Measurements from ENCODE around the gene CTXN1. TPM values are rescaled to one million over a fixed set of nuclear protein-coding genes. Genes with fewer than 3 reads are reported as not detected.

The CTXN1 gene
- total and polyA plus RNA-seq, 2 of the 4 experiments (the other 2 are of a cell fraction): 0.36 to 7.4 TPM

DNA sequence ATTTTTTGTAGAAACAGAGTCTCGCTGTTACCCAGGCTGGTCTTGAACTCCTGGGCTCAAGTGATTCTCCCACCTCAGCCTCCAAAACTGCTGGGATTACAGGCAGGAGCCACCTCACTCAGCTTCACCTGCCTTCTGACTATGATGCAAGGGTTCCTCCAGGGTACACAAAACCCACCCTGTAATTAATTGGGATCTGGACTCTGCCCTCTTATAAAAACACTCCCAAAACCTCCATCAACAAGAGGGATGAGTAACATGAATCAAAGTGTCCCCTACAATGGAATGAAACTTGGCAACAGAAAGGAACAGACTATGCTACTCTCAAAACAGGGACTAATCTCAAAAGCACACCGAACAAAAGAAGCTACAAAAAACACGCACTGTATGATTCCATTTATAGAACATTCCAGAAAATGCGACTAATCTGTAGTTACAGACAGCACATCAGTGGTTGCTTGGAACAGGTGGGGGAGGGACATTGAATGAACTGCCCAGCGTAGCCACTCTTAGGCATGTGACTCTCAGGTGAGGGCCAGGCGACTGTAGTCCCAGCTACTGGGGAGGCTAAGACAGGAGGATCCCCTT, 48.6 kb downstream of the CTXN1 start:
- no peak overlapping the region for H3K27ac ChIP-seq (ENCODE audit: insufficient read depth, low read length)
- no peak overlapping the region for H2AK5ac ChIP-seq (ENCODE audit: low read depth, low read length)
- no peak overlapping the region for H3K4me2 ChIP-seq (ENCODE audit: low read depth, low read length)
- WGBS, 2 experiments (ENCODE audit: extremely low coverage in 2 of 2, insufficient read length in 1 of 2): 100% methylated on average over 1 of the region's 6 CpGs; no CpG with 5 or more reads in 1 of the 2 experiments
- H4K91ac ChIP-seq (ENCODE audit: insufficient read depth, low read depth, low read length): no peak overlapping the region
- H3K4me3 ChIP-seq (ENCODE audit: insufficient read depth, low read depth, low read length): no peak overlapping the region
- H2BK15ac ChIP-seq (ENCODE audit: low read depth, low read length): no peak overlapping the region
- H3K79me1 ChIP-seq (ENCODE audit: low read depth in 1 of 2, low read length in 2 of 2): no peaks in the 10 kb centered on the region
- no peak overlapping the region for H2BK20ac ChIP-seq (ENCODE audit: low read depth, low read length)
- H2AK9ac ChIP-seq (replicated peaks; ENCODE audit: low read depth, low read length, poor library complexity): no peak overlapping the region
- no peak overlapping the region for H3K9ac ChIP-seq (ENCODE audit: low read depth, low read length)
- no peak overlapping the region for H2BK120ac ChIP-seq (ENCODE audit: low read depth, low read length)
- no peaks in the 10 kb centered on the region for H4K20me1 ChIP-seq (ENCODE audit: insufficient read depth, low read length)
- peaks cover 32% of the 10 kb centered on the region for H3K27me3 ChIP-seq (ENCODE audit: control insufficient read depth, insufficient read depth, low read length)
- no peak overlapping the region for H4K8ac ChIP-seq (ENCODE audit: low read depth in 2 of 2, low read length in 2 of 2)
- ATAC-seq (ENCODE audit: low read depth) (no peak), DNase-seq (no peak)
- dilution Hi-C loops (cut with HindIII; ENCODE audit: low sequenced_read_pairs, unreplicated experiment): no loop called here
- TF ChIP-seq MAZ (IDR thresholded peaks at IDR 0.05; ENCODE audit: borderline replicate concordance, low read depth, low read length): no peak
- TF ChIP-seq, protein P1, sequence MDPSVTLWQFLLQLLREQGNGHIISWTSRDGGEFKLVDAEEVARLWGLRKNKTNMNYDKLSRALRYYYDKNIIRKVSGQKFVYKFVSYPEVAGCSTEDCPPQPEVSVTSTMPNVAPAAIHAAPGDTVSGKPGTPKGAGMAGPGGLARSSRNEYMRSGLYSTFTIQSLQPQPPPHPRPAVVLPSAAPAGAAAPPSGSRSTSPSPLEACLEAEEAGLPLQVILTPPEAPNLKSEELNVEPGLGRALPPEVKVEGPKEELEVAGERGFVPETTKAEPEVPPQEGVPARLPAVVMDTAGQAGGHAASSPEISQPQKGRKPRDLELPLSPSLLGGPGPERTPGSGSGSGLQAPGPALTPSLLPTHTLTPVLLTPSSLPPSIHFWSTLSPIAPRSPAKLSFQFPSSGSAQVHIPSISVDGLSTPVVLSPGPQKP (IDR thresholded peaks at IDR 0.05; ENCODE audit: borderline replicate concordance, low read depth, low read length): no peak
- no peak for TF ChIP-seq MAFK (IDR thresholded peaks at IDR 0.05; ENCODE audit: low read depth, low read length)
- TF ChIP-seq, protein P2, sequence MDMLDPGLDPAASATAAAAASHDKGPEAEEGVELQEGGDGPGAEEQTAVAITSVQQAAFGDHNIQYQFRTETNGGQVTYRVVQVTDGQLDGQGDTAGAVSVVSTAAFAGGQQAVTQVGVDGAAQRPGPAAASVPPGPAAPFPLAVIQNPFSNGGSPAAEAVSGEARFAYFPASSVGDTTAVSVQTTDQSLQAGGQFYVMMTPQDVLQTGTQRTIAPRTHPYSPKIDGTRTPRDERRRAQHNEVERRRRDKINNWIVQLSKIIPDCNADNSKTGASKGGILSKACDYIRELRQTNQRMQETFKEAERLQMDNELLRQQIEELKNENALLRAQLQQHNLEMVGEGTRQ (IDR thresholded peaks at IDR 0.05; ENCODE audit: low read depth, low read length): no peak
- no peak for TF ChIP-seq SMC3 (IDR thresholded peaks at IDR 0.05; ENCODE audit: low read depth, low read length)
- no peak for TF ChIP-seq RCOR1 (IDR thresholded peaks at IDR 0.05; ENCODE audit: insufficient replicate concordance, low read length)
- TF ChIP-seq CHD1 (IDR thresholded peaks at IDR 0.05; ENCODE audit: low read depth, low read length): no peak
- TF ChIP-seq RFX5 (IDR thresholded peaks at IDR 0.05; ENCODE audit: low read depth, low read length): no peak
- no peak for TF ChIP-seq MXI1 (IDR thresholded peaks at IDR 0.05; ENCODE audit: borderline replicate concordance, low read depth, low read length)
- no peak for TF ChIP-seq NFE2L2 (IDR thresholded peaks at IDR 0.05; ENCODE audit: low read depth, low read length)
- no peak for TF ChIP-seq CEBPB (IDR thresholded peaks at IDR 0.05; ENCODE audit: low read depth, low read length)
- TF ChIP-seq, protein P3, sequence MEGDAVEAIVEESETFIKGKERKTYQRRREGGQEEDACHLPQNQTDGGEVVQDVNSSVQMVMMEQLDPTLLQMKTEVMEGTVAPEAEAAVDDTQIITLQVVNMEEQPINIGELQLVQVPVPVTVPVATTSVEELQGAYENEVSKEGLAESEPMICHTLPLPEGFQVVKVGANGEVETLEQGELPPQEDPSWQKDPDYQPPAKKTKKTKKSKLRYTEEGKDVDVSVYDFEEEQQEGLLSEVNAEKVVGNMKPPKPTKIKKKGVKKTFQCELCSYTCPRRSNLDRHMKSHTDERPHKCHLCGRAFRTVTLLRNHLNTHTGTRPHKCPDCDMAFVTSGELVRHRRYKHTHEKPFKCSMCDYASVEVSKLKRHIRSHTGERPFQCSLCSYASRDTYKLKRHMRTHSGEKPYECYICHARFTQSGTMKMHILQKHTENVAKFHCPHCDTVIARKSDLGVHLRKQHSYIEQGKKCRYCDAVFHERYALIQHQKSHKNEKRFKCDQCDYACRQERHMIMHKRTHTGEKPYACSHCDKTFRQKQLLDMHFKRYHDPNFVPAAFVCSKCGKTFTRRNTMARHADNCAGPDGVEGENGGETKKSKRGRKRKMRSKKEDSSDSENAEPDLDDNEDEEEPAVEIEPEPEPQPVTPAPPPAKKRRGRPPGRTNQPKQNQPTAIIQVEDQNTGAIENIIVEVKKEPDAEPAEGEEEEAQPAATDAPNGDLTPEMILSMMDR (conservative IDR thresholded peaks at IDR 0.05; ENCODE audit: low read depth, low read length): no peak
- no peak for TF ChIP-seq POLR2A (IDR thresholded peaks at IDR 0.05; ENCODE audit: low read depth, low read length)
- TF ChIP-seq RAD21 (IDR thresholded peaks at IDR 0.05; ENCODE audit: low read length): no peak
- no peak for TF ChIP-seq FOS (IDR thresholded peaks at IDR 0.05; ENCODE audit: low read depth, low read length)
- no peak for TF ChIP-seq BHLHE40 (IDR thresholded peaks at IDR 0.05; ENCODE audit: low read depth, low read length)
- H3K4me1 ChIP-seq (ENCODE audit: control insufficient read depth, insufficient read depth, low read length): peaks cover 4% of the 10 kb centered on the region; the same call in 1 of the 2 replicates
- no peak overlapping the region for H2BK5ac ChIP-seq (ENCODE audit: low read depth, low read length, poor library complexity, severe bottlenecking)
- no peaks in the 10 kb centered on the region for H3K9me1 ChIP-seq (ENCODE audit: insufficient read depth, low read length)
- no peaks in the 10 kb centered on the region for H3K36me3 ChIP-seq (ENCODE audit: control insufficient read depth, insufficient read depth, low read length)
- H4K5ac ChIP-seq (ENCODE audit: low read depth, low read length): no peak overlapping the region
- intact Hi-C loops (cut with micrococcal nuclease): no loop called here
- H3K56ac ChIP-seq (ENCODE audit: extremely low read depth, insufficient read depth, low read length): no peak overlapping the region
- no peak overlapping the region for H2AFZ ChIP-seq (replicated peaks; ENCODE audit: low read length, poor library complexity)
- no peaks in the 10 kb centered on the region for H3K9me3 ChIP-seq (ENCODE audit: control insufficient read depth, insufficient read depth, low read length)
- BruUV-seq (replicated peaks): no TSS peak
- POLR2A ChIA-PET (ENCODE audit: unreplicated experiment): no interaction called here
- in situ Hi-C loops (cut with MboI; ENCODE audit: low sequenced_read_pairs): no loop called here
- no peak overlapping the region for H3K18ac ChIP-seq (ENCODE audit: low read depth, low read length)
- no peak overlapping the region for H3K14ac ChIP-seq (replicated peaks; ENCODE audit: low read depth, low read length)
- H3K4ac ChIP-seq (ENCODE audit: low read depth, low read length): no peak overlapping the region
- CTCF ChIA-PET: interaction anchor here (0.8 kb wide), 1 partner anchor 8 kb away, joined by 4 read pairs; no protein-coding TSS in a partner anchor
- no peak overlapping the region for H3K23ac ChIP-seq (ENCODE audit: low read depth, low read length)

Data from IMR-90 (cell line).